NCI-H2171 (cell line): ENCODE data around the gene APBA2.

Experiments used
- DNase-seq: peaks from one replicate; lab custom pipeline; 2025; lab: John Stamatoyannopoulos, UW

APBA2 gene

DNA sequence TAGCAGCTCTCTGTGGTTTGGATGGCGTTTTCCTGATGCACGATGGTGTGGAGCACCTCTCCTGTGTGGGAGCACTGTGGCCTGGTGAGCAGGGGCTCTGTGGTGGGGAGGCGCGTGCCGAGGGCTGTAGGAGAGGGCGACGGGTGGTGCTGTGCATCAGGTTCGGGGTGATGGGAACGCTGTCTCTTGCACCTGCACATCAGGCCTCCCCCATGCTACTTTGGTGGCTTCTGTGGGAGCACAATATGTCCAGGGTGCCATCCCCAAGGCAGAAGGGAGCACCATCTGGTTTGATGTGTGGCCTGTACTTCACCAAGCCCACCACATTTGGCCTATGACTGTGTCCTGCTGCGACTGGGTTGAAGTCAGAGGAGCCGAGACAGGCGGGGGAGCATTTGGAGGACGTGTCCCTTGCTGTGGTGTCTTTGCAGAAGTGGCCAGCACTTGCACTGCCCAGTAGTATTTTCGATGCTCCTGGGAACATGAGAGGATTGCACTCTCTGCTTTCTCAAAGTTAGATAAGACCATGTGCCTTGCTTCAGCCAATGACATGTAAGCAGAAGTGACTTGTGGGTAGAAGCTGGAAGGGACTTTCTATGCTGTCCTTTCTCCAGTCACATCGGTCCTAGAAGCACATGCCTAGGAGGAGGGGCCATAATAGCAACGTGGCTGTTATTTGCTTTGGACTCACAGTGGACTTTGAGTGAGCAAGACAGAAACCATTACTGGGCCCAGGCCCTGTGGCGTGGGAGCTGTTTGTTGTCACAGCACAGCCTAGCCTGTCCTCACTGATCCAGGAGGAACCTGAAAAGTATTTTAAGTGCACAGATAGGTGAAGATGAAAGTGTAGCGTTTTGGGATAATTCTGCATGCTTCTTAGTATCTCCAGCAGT lies 72.1 kb downstream of the APBA2 start:
- no peak for DNase-seq

DNA sequence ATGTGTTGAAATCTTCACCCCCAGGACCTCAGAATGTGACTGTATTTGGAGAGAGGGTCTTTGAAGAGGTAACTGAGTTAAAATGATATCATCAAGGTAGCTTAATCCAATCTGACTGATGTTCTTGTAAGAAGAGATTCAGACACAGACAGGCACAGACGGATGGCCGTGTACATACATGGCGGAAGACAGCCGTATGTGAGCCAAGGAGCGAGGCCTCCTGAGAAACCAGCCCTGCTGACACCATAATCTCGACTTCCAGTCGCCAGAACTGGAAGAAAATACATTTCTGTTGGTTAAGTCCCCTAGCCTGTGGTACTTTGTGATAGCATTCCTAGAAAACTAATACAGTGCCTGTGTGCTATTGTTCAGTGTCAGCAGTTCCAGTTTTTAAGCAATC lies 73.6 kb downstream of the APBA2 start:
- no peak for DNase-seq

DNA sequence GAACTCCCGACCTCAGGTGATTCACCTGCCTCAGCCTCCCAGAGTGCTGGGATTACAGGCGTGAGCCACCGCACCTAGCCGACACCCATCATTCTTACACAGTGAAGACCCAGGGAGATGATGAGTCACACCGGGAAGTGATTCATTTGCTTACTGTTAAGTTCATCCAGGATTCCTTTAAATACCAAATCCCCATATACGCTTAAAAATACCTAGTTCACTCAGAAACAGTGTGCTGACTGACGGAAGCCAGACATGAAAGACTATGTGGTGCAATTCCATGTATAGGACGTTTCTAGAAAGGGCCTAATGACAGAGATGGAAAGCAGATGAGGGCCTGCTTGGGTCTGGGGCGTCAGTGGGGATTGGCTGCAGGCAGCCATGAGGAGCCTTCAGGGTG lies 75.2 kb downstream of the APBA2 start:
- no peak for DNase-seq

DNA sequence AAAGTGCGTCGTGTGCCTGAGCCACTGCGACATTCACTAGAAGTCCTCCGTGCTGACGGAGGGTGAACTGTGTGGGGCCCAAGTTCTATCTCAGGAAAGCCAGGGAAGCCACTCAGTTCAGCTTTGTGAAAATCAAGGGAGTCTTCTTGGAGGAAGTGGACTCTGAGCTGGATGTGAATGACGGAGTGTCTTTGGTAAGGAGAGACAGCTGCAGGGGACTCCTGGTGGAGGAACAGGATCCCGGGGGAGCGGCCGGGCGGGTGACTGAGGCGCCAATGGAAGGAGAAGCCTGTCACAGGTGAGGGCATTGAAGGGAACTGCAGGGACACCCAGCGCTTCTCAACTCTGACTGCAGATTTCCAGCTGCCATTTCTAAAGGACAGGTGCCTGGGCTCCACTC lies 75.6 kb downstream of the APBA2 start:
- no peak for DNase-seq

DNA sequence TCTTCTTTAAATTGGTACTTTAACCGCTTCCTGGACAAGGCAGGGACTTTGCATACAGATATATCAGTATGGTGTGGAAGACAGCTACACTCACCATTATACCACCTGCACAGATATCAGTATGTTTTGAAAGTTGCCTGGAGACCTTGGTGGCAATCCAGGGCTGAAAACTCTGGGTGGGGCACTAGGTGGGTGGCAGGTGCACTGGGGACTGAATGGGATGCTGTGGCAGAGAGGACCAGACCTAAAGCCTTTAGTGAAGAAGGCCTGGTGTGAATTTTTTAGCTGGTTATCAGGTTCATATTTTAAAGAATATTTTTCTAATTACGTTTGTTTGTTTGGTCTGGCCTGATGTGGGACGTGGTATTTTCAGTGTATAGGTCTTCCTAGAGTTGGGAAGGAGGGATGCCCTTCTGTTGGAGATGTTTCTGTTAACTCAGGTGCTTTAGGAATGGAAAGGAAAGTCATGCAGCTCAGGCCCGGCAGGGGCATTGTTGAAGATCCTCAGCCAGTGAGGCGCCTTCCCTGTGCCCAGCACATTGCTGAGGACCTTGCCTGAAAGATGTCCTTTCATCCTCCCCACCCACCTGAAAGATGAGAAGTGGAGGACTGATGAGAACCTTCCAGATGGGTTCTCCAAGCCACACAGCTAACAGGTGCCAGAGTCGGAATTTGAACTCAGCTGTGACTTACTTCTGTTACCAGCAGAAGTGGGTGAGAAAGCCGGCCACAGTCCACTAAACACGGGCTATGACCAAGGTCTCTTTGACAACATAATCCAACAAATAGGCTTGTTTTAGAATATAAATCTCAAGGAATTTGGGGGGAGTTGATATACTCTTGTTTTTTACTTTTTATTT lies 77.3 kb downstream of the APBA2 start:
- no peak for DNase-seq

DNA sequence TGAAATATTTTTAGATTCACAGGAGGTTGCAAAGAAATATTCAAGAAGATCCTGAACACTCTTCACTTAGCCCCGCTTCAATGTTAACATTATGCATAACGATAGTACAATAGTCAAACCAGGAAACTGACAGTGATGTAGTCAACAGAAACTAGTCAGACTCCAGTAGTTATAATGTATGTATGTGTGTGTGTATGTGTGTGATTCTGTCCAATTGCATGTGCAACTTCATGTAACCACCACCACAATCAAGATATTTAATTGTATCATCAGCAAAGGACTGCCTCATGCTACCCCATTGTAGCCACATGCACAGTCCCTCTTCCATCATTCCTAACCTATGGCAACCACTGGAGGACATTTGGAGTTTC lies 77.9 kb downstream of the APBA2 start:
- no peak for DNase-seq

DNA sequence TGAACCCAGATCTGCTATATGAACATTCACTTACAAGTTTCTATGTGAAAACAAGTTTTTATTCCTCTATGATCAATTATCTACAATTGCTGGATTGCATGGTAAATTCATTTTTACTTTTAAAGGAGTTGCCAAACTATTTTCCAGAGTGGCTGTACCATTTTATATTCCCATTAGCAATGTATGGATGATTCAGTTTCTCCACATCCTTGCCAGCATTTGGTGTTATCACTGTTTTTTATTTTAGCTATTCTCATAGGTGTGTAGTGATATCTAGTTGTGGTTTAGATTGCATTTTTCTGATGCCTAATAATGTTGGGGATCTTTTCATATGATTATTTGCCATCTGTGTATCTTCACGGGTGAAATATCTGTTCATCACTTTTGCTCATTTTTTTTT lies 78.3 kb downstream of the APBA2 start:
- no peak for DNase-seq

DNA sequence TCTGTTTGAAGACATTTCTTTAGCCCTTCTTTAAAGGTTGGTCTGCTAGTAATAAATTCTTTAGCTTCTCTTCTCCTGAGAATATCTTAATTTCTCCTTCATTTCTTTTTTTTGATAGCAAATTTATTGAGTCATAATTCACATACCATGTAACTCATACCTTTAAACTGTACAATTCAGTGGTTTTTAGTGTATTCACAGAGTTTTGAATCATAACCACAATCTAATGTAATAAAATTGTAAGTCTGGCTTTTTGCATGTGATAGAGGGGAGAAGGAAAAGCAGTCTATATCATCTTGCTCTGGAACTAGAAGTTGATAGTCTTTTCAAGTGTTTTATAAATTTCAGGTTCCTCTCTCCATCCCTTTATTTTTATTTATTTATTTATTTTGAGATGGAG lies 81.3 kb downstream of the APBA2 start:
- DNase-seq, result no peak

DNA sequence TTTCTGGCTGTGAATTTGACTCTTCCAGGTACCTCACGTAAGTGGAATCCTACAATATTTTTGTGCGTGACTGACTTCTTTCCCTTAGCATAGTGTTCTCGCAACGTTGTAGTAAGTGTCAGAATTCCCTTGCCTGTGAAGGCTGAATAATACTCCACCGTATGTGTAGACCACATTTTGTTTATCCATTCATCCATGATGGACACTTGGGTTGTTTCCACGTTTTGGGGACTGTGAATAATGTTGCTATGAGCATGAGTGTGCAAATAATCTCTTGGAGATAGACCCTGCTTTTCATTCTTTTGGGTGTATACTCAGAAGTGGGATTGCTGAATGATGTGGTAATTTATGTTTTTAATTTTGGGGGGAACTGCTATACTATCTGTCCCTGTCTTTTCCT lies 82.2 kb downstream of the APBA2 start:
- no peak for DNase-seq

DNA sequence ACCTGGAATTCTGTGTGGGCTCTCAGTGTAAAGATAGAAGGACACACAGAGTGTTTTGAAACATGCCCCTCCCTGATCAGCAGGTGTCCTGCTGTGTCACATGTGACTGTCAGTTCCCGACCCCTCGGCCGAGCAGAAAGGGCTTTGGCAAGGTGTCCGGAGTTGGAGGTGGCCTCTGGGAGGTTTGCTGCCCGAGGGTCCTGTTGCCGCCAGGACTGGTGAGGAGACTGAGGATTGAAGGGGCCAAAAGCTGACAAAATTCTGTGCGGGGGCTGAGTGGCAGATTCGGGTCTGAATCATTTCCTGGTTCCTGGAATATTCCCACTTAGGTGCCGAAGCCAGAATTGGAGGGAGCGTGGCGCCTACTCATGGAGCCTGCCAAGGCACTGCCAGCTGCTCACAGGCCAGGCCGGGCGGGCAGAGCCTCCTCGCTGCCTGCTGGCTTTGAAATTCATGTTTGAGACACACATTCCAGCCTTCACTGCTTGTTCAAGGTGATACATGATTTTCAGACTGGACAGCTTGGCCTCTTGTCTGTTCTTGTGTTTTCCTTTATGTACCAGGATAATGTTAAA lies 83.8 kb downstream of the APBA2 start:
- no peak for DNase-seq

DNA sequence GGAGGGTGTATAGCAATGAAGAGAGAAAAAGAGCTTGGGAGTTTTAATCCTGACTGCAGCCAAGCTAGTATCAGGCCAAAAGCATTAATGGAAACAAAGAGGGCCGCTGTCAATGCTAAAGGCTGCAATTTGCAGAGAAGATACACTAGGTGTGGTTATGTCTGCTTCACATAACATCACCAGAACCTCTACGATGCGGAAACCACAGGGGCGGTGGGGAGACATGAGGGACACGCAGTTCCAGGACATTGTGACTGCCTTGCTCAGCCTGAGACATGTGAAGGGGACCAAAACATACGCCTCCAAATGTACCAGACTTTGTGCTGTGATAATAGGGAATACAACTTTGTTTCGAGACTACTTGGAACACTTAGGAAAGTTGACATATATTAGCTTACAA lies 88.4 kb downstream of the APBA2 start:
- DNase-seq, result no peak

DNA sequence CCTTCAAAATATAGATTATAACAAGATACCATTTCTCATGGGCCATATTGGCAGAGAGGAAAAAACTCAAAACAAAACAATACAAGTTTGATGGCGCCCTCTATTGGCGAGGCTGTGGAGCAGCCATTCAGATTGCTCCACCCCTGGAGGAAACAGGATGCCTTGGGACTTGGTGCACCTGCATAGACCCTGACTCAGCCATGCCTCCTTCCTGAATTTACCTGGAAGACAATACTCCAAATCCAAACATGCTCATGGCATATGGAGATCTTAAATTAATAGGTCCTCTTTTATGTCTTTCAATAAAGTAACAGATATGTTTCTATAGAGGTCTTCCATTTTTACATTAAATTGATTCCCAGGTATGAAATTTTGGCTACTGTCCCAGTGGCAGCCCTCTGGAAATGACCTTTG lies 90.0 kb downstream of the APBA2 start:
- DNase-seq, result peak; percentile 42

DNA sequence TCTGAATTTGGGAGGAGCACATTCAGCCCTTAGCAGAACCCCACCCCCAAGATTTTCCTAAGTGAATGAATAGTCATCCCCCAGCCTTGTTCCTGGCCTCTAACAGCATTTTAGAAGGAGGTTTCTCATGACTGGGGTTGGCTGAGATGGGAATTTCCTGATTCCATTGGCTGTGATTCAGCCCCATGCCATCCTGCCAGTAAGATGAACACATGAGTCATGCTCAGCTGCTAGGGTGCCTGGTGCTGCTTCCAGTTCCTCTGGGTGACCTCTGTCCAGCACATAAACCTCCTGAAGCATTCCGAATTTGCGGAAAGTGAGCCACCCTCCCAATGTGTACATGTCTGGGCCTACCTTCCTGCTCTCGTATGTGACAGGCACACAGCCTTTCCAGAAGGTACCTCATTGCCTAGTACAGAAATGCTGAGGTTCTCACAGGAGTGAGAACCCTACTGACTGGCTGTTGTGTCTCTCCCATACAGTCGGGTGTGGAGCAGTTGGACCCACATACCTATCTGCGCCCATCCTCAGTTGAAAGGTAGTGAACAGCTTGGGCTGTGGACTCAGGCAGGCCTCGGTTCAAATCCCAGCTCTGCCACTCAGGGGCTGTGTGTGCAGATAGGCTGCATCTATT lies 91.7 kb downstream of the APBA2 start:
- no peak for DNase-seq

DNA sequence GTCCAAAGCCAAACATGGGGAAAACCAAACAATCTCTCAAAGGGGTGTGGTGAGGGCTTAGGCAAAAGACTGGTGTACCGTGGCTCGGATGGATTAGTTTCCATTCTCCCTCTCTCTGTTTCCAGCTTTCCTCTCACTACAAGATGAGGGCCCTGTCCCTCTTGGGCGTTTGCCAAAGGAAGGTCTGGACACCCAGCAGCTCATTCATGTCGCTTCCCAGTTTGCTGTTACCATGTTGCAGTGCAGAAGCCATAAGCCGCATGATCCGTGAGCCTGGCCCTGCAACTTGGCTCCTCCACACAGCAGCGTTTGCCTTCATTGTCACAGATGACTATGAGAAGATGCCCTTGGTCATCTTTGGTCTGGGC lies 92.2 kb downstream of the APBA2 start:
- DNase-seq, result no peak

DNA sequence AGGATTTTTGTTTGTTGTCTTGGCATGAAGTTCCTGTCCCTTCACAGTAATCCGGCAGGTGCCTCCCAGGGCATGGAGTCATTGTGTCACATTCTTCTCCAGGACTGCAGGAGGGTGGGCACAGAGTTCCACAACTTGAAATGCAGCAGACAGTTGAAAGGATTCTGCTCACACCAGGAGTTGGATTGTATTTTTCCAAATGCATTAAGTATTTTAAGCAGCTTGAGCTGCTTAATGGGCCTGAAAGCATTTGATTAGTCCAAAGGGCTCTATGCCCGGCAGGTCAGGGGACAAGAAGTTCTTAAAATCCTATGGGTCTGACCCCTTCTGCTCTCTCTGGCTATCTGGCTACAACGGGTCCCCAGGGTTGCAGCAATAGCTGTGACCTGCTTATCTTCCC lies 92.9 kb downstream of the APBA2 start:
- no peak for DNase-seq

DNA sequence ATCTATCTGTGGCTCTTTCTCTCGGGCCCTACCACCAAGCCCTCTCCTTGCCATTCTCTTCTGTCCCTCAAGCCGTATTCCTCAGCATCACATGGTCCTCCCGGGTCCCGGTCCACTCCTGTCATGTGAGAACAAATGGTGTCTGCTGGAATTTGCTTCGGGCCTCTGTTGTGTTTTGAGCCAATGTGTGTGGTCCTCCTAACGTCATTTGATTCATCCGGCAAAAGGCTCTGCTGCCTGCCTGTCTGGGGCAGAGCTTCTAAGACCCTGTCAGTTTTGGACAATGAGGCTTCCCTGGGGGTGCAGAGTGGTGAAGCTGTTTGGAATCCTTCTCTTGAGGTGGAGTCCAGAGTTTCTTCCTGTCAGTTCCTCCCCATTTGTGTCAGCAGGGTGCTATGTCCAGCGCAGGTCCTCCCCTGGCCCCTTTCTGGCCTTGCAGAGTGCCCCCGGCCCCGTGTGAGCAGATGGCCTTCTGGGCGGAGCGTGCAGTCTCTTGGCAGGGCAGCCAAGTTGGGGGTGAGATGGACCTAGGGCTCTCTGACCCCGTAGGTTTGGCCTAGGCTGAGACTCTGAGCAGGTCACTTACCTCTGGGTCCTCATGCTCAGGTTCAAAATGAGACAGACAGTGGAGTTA lies 93.6 kb downstream of the APBA2 start:
- DNase-seq, result no peak

DNA sequence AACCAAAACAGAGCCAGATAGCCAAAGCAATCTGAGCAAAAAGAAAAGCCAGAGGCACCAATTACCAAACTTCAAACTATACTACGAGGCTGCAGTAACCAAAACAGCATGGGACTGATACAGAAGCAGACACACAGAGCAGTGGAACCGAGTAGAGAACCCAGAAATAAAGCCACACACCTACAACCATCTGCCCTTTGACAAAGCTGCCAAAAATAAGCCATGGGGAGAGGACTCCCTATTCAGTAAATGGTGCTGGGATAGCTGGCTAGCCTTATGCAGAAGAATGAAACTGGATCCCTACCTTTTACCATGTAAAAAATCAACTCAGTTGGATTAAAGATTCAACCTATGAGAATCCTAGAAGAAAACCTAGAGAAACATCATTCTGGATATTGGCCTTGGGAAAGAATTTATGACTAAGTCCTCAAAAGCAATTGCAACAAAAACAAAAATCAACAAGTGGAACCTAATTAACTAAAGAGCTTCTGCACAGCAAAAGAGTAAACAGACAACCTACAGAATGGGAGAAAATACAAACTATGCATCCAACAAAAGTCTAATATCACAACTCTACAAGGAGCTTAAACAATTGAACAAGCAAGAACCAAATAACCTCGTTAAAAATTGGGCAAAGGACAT lies 95.1 kb downstream of the APBA2 start:
- no peak for DNase-seq

DNA sequence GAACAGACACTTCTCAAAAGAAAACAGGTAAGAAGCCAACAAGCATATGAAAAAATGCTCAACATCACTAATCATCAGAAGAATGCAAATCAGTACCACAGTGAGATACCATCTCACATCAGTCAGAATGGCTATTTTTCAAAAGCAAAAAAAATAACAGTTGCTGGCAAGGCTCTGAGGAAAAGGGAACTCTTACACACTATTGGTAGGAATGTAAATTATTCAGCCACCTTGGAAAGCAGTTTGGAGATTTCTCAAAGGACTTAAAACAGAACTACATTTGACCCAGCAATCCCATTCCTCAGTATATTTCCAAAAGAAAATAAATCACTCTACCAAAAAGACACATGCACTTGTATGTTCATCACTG lies 95.6 kb downstream of the APBA2 start:
- DNase-seq, result no peak

DNA sequence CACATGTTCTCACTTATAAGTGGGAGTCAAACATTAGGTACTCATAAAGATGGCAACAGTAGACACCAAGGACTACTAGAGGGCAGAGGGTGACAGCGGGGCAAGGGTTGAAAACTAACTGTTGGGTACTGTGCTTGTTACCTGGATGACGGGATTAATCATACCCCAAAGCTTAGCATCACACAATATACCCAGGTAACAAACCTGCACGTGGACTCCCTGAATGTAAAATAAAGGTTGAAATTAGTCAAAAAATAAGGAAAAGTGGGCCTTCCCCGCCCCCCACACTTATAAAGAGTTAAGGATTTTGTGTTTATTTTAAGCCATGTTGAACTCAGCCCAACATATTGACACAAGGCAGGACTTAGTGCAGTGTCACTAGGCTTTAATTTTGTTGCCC lies 96.1 kb downstream of the APBA2 start:
- DNase-seq, result no peak

DNA sequence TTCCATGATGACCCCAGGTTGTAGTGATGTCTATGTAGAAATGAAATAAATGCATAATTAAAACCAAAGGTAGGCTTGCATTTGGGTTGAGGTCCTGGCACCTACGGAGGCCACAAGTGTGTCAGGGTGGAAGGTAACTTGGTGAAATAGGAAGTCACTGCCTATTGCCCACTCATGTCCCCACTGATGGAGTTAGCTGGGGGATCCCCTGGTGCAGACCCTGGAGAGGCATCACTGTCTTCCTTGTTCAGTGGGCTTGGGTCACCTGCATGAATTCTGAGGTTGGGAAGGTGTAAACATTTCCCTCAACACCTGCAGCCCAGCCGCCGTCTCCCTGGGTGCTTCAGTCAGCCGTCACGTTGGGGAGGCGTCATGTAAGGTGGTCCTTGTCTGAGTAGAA lies 97.1 kb downstream of the APBA2 start:
- no peak for DNase-seq

DNA sequence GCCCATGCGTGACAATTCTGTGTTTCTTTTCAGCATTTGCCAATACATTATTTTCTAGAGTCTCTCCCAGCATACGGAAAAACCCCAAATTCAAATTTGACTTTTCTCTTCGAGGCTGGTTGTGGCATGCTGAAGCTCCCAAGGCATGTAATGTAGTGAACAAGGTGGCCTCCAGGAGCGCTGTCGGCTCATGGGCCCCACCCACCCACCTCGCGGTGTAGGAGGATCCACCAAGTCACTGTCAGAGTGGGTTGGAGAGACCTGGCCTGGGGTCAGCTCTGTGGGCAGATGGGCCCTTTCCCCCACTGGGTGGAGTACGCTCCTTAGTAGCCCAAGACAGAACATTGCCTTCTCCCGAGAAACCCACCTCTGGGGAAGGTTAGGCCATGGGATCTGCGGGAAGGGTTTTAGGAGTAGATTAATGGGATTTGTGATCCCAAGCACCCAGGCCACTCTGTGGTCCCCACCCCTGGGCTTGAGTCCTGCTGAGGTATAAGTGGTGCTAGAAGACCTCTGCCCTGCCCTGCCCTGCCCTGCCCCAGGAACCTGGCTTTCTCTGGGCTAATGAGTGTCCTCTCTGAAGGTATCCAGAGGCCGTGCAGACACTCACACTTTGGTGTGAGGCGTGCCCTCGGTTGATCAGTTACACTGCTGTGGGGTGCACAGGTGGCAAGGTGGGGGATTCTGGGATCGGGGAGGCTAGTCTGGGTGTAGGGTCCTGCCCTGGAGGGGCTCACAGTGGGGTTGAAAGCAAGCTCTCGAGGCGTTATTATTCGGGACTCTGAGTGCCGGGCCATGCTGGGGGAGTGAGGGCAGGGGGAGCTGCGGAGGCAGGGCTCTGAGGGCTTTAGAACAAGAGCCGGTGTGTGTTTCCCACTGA lies 97.9 kb downstream of the APBA2 start:
- no peak for DNase-seq
